Fibroblast of gingiva (primary cell): ENCODE measurements around the gene FLNB.

ENCODE experiments used
- DNase-seq: peaks from one replicate; pipeline ENCODE4 v3.0.0-alpha.2; 2011; ENCODE audit warnings: low read depth

FLNB gene

DNA sequence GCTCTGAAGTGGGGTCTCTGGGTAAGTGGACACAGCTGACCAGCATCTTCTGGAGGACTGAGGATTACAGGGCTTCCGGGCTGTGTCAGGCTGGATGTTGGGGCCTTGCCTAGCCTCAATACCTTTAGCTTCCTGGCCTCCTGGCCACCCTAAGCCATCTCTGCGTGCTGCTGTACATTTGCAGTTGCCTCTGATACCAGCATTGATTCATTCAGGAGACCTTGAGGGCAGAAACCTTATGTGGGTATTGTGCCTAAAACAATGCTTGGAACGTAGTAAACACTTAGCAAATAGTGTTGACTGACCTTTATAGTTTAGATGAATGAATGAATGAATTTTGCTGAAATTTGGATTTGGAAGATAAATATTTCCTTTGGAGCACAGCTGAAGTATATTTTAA, 97.0 kb downstream of the FLNB start:
- DNase-seq, result no peak

DNA sequence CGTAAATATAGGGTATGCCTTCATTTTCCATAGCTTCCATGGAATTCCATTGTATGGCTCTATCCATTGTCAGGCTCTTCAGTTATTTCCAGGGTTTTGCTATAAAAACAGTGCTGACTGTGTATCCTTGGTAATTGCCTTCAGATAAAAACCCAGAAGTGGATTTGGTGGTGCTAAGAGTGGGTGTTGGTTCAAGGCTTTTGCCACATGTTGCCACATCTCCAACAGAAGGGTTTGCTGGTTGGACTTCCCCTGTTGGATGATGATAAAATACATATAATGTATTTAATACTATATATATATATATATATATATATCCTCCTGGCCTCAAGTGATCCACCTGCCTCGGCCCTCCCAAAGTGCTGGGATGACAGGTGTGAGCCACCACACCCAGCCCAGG, 97.8 kb downstream of the FLNB start:
- no peak for DNase-seq

DNA sequence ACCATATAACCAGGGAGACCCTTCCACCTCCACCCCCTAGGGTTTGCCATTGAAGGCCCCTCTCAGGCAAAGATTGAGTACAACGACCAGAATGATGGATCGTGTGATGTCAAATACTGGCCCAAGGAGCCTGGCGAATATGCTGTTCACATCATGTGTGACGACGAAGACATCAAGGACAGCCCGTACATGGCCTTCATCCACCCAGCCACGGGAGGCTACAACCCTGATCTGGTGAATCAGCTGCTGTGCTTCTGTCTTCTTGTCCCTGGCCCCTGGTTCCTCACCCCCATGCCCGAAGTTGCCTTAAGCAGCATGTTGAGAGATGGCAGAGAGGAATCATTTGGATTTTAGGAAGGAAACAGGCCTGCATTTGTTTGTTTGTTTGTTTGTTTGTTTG, 98.4 kb downstream of the FLNB start:
- DNase-seq, result no peak

DNA sequence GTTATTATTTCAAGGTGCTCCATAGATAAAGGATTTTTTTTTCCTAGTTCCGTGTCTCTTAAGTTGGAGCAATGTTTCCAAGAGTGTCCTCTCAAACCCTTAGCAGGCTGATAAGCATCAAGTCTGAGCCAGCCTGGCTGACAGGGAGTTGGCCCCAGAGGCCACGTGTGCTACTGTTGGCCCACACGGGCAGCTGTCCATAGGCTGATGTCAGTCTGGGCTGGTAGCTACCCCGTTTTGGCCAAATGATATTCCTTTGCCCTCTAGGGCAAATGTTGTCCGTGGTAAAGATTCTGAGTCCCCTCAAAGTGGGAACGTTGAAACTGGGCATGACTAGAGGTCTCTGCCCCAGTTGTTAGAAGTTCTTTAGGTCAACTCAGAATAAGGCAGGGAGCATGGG, 99.4 kb downstream of the FLNB start:
- DNase-seq, result no peak

DNA sequence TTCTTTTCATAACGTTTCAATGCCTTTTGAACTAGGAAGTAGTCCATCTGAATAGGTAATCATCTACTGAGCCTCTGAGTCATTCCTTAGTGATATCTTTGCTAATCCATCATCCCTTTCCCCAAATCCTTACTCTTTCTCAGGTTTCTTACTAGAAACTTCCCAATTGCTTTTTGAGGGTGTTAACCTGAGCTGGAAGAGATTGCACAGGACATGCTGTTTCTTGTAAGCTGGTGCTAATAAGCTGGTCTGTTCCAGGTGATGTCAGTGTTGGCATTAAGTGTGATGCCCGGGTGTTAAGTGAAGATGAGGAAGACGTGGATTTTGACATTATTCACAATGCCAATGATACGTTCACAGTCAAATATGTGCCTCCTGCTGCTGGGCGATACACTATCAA, 101.5 kb downstream of the FLNB start:
- no peak for DNase-seq

DNA sequence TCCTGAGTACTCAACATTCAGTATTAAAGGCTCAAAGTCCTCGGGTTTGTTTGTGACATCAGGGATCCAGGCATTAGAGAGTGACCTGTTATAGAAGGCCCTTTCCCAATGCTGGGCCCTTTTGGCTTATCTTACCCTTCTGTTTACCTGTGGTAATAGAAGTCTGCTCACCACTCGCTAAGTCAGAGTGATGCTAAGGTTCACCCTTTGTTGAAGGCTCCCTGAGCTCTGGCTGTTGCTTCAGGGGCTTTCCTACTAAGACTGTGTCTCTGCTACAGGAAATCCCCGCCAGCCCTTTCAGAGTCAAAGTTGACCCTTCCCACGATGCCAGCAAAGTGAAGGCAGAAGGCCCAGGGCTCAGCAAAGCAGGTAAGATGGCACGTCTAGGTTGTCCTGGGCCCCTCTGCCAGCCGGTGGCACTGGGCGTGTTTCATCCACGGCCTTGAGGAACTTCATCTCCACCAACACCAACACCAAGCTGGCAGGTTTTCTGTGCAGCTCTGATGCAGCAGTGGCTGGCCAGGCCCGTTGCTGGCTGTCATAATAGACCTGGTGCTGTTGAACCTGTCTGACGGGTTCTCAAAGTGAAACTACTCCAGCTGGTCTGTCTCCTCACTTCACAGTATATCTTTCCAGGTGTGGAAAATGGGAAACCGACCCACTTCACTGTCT, 103.4 kb downstream of the FLNB start:
- DNase-seq, result no peak

DNA sequence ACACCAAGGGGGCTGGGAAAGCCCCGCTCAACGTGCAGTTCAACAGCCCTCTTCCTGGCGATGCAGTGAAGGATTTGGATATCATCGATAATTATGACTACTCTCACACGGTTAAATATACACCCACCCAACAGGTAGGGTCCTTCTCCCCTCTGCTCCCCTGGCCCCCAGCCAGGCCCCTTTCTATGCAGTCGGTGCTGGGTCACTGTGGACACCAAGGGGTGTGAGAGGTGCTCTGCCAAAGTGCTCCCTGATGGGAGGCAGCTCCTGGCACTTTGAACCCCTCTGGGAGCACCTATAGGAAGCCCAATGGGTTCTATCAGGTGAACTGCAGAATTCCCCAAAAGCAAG, 103.9 kb downstream of the FLNB start:
- DNase-seq, result no peak

DNA sequence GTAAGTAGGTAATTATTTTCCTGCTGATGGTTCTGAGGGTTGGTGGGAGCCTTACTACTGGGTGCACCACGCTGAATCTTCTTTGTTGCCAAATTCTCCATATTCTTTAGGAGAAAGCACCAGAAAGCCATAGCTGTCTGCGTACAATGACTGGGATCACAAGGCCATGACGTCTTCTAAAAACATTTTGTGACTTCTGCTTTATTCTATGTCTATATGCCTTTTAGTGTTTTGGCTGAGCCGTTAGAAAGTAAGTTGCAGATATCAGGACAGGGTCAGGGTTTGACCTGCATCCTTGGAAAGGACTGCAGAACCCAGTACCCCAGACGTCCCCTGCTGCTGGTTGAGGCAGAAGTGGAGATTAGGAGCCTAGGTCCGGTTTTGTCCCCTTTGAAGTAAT, 107.0 kb downstream of the FLNB start:
- no peak for DNase-seq

DNA sequence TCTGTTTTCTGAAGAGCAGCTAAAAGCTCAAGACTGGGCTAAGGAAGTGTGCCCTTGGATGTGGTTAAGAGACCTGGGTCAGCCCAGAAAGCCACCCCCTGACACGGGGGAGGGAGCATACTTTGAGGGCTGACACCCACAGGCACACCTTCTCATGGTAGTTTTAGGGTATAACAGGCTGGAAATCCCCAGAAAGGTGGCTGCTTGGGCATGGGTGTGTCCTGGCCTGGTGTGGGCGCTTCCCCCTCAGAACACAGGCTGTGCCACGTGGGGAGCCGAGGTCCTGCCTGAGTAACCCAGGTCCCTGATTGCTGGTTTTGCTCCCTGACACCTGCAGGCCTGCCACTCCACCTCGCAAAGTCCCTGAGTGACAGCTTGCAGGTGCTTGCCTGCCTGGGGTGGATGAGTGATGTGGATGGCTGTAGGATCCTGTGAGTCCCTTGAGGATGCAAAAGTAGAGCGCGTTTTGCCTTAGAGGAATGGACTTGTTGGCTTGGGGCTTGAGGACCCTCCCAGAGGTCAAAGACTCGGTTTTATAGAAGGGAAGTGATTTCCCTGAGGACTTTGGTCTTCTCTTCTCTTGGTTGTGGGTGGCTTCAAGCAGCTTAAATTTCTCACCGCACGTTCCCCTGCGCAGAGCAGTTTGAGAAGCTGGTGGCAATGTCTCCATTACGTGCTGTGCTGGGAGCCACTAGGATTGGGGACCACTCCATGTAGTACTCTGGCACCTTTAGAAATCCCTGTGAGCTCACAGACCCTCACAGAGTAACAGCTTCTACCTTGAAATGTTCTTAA, 108.1 kb downstream of the FLNB start:
- DNase-seq, result no peak

DNA sequence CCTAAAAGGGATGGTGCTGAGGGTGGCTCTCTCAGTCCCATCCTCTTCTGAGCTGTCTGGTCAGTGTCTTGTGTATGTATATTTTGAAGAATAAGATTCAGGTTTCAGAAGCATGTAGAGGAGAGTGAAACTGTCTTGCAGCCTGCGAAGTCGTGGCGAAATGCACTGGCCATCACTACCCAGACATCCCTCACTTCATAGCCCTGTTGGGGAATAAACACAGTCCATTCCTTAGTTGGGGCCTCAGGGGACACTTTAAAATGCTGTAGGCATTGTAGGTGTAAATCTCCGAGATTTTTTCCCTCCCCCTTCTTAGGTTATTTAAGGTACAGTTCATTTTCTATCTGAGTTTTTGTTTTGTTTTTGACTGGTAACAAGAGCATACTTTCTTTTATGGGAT, 108.8 kb downstream of the FLNB start:
- peak; percentile 30 for DNase-seq

DNA sequence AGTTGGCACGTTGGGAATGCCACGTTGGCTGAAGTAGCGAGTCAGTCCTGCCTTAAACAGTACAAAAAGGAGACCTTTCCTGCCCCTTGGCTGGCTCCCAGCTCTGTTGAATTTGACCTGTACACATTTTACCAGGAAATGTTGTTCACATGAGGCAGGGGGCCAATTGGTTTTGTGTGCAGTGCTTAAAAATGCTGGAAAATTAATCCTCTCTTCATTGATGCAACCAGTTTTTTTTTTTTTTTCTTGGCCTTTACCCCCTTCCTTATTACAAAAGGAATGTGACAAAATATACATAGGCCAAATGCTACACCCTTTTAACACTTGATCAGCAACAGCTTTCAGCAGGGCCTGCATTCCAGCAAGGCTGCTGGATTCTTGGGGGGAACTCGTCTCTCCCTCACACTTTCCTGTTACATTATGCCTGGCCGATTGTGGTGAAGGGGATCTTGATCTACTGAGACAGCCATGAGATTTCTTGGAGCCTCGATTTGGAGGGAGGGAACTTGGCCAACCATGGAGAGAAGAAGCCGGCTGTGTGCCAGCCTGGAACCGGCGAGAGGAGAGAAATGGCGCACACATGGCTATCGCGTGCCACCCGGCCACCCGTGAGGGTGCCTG, 109.4 kb downstream of the FLNB start:
- DNase-seq, result peak; percentile 91

DNA sequence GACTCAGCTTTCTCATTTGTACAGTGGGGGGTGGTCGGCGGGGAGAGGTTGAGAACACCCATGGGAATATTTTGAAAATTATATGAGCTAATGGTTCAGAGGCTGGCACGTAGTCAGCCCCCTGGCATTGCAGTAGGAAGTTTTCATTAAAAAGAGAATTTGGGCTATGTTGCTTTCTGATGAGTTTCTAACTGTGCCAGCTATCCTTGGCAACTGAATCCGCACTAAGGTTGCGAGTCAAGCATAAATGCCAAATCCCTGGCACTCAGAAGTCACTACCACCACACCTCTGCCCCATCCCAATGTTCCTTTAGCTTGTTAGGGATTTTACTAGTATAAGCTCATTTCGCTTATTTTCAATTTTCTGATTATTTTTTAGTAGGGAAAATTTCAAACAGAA, 111.0 kb downstream of the FLNB start:
- DNase-seq, result no peak

DNA sequence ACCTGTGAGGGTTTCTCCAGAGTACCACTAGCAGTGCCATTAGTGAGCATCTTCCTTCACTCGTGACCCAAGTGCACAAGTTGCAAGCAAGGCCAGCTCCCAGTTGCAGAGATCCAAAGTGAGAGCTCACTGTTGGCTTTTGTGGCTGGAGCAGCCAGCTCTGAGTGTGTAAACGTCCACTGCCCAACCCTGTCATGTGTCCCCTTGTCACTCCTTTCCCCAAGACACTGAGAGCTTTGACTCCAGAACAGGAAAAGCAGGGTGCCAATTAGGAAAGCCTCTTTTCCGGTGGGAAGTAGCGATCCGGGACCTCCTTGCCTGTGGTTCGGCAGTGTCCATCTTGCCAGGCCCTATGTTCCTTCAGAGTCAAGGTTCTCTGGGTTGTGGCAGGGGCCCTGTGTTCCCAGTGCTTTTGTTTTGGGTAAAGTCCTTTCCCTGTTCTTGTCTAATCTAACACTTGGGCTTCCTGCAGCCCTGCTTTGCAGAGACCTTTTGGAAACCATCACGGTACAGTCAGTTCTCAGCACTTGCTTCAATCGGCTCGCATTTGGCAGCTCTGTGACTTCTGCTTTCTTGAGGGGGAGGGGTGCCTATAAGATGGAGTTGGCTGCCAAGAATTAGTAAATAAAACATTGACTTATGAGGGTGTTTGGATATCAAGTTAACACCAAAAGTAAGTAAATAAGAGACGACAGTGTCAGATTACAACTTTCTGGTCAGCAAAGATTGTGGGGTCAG, 112.0 kb downstream of the FLNB start:
- no peak for DNase-seq

DNA sequence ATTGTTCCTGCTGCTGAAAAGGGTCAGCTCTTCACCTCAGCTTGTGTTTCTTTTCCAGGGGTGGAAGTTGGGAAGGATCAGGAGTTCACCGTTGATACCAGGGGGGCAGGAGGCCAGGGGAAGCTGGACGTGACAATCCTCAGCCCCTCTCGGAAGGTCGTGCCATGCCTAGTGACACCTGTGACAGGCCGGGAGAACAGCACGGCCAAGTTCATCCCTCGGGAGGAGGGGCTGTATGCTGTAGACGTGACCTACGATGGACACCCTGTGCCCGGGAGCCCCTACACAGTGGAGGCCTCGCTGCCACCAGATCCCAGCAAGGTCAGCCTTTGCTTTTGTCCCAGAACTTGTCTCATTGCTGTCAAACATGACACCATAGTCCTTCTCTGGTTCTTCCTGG, 113.0 kb downstream of the FLNB start:
- no peak for DNase-seq

DNA sequence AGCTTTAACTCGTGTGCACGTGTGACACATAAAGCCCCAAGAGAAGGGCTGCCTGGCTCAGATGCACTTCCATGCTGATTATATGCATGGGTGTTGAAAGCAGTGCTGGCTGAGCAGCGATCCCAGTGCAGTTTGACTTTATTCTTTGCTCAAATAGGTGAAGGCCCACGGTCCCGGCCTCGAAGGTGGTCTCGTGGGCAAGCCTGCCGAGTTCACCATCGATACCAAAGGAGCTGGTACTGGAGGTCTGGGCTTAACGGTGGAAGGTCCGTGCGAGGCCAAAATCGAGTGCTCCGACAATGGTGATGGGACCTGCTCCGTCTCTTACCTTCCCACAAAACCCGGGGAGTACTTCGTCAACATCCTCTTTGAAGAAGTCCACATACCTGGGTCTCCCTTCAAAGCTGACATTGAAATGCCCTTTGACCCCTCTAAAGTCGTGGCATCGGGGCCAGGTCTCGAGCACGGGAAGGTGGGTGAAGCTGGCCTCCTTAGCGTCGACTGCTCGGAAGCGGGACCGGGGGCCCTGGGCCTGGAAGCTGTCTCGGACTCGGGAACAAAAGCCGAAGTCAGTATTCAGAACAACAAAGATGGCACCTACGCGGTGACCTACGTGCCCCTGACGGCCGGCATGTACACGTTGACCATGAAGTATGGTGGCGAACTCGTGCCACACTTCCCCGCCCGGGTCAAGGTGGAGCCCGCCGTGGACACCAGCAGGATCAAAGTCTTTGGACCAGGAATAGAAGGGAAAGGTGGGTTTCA, 114.9 kb downstream of the FLNB start:
- DNase-seq, result no peak

DNA sequence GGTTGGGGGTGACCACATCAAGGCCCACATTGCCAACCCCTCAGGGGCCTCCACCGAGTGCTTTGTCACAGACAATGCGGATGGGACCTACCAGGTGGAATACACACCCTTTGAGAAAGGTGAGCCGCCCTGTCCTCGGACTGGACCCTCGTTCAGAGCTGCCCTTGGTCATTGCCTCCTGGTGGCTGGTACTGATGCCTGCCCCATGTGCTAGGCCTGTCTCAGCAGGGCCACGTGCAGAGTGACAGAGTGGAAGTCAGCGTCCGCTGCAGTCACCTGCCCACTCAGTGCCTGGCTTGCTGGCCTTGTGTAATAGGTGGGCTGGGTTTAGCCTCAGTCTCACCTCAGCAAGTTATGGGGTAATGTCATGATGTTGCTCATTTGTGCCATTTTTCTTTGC, 116.2 kb downstream of the FLNB start:
- no peak for DNase-seq

DNA sequence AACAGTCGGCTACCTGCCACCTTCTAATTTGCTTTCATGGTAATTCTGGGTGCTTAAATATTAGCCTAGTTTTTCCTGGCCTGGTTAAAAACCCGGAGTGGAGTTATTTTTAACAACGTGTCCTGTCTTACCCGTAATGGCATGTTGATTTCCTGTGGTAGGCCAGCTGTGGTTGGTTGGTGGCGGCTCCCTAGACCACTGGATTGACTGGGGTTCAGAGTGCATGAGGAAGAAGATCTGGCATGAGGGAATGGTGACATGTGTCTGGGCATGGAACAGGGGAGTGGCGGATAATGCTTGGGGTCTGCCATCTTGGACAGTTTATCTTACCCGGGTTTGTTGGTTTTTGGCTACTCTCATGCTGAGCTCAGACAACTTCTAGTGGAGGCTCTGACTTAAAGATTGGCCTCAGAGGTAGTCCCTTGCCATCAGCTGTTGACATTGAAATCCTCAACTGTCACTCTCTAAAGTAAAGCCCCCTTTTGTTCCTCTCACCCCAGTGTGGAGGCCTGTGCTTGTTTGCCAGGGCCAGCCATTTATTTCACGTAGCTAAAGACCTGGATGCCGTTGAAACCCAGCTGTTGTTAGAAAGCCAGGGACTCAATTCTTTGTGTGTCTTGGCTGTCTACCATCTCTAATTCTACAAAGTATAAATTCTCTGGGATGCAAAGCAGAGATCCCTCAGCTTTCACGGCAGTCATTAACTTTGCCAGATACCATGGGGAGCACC, 121.0 kb downstream of the FLNB start:
- no peak for DNase-seq

DNA sequence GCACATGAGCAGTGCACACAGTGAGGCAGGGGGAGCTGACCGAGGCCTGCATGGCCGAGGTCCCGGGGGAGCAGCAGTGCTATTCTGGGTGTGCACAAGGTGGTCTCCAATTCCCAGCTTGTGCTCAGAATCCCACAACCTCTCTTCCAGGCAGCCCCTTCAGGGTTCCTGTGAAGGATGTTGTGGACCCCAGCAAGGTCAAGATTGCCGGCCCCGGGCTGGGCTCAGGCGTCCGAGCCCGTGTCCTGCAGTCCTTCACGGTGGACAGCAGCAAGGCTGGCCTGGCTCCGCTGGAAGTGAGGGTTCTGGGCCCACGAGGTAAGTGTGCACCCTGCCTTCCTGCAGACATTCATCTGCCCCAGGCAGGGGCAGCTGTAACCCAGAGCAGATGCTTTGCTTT, 122.4 kb downstream of the FLNB start:
- no peak for DNase-seq

DNA sequence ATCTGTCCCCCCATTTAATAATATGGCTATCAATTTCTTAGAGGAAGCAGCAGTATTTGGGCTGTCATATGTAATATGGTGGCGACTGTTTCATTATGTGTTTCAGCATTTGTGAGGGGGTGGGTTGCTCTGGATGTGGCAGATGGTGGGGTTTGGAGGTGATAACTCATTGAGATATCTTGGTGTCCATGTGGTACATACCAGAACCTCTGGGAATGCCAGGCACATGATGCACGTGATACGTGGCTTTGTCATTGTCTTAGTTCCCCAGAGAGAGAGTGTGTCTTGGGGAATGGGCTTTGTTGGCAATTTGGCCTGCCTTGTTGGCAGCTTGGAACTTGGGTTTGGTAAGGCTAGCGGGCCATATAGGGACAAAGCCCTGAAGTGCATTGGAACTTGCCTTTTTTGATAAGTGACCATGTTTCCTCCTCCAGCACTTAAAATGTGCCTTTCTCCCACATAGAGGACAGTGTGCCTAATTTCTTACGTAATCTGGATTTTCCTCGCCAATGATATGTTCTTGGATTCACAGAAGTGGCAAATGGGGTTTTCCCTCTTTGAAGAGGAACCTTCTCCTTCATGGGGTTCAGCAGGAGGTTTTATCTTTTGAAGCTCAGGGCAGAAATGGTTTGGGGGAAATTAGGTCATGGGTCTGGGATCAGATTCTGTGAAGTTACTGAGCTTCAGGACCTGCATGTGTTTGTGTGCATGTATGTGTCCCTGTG, 123.0 kb downstream of the FLNB start:
- no peak for DNase-seq

DNA sequence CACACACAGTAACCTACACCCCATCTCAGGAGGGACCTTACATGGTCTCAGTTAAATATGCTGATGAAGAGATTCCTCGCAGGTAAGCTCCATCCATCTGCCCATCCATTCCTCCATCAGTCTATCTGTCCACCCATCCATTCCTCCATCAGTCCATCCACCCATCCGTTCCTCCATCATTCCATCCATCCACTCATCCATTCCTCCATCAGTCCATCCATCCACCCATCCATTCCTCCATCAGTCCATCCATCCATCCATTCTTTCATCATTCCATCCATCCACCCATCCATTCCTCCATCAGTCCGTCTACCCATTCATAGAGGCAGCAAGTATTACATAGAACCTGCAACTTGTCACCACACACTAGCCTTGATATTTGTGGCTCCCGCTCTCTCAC, 124.6 kb downstream of the FLNB start:
- DNase-seq, result no peak

DNA sequence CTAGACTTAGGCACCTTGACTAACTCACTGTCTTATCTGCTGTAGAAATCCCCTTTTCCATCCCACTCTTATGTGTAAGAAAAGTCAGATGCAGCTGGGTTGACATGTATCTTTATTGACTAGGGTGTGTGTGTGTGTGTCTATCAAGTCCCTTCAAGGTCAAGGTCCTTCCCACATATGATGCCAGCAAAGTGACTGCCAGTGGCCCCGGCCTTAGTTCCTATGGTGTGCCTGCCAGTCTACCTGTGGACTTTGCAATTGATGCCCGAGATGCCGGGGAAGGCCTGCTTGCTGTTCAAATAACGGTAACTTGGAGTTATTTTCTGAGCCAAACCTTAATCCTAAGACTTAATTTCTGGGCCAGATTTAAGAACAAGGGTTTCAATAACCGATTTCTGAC, 126.2 kb downstream of the FLNB start:
- no peak for DNase-seq
